Lower lobe of right lung (tissue), 2 donors: Measurements from ENCODE around the gene TPM4. TPM values are rescaled to one million over a fixed set of nuclear protein-coding genes. Genes with fewer than 3 reads are reported as not detected.

Experiments used
- ATAC-seq, 2 donors: fragments of 200-7000 bp; cut with Tn5 transposase; one replicate each; pipeline ENCODE4 v1.9.1; 2020 to 2022; ENCODE audit warnings: mild to moderate bottlenecking in 2 of 2, moderate library complexity in 2 of 2
- DNase-seq: peaks from one replicate; pipeline ENCODE4 v3.0.0-alpha.2; 2020
- H3K27ac ChIP-seq: fragments of 200-600 bp; one replicate; pipeline ENCODE4 v1.8.0; 2022
- H3K27me3 ChIP-seq: fragments of 200-600 bp; one replicate; pipeline ENCODE4 v1.8.0; 2022; ENCODE audit warnings: low read depth
- H3K36me3 ChIP-seq: fragments of 200-600 bp; one replicate; pipeline ENCODE4 v1.8.0; 2022; ENCODE audit warnings: mild to moderate bottlenecking
- H3K4me1 ChIP-seq: fragments of 200-600 bp; one replicate; pipeline ENCODE4 v1.8.0; 2022
- H3K4me3 ChIP-seq: fragments of 200-600 bp; one replicate; pipeline ENCODE4 v1.8.0; 2022; ENCODE audit warnings: mild to moderate bottlenecking
- H3K9me3 ChIP-seq: fragments of 200-600 bp; one replicate; pipeline ENCODE4 v1.8.0; 2022
- CTCF ChIP-seq: fragments of 200-600 bp; IDR thresholded peaks from one replicate; pipeline ENCODE4 v1.8.0; 2022; ENCODE audit warnings: antibody characterized with exemption, mild to moderate bottlenecking
- intact Hi-C: fragments of 100-400 bp; cut with DNase I; formaldehyde crosslinking; loops from one replicate; pipeline ENCODE4 v1.11.0; 2022
- total RNA-seq: library from RNA; stranded (reverse); fragmentation: NEBNext Ultra II Directional; extraction: Animal tissue kit (Norgen Biotek cat#: 25700); gene quantifications from one replicate; pipeline ENCODE4 v1.2.1, GENCODE V29; 2021
- donor health status: DM: no; HTN: yes; CAD: no; lungs with severe emphysema.

The TPM4 gene
- total RNA-seq, 1 donor from 2014 or later, result 319 TPM

DNA sequence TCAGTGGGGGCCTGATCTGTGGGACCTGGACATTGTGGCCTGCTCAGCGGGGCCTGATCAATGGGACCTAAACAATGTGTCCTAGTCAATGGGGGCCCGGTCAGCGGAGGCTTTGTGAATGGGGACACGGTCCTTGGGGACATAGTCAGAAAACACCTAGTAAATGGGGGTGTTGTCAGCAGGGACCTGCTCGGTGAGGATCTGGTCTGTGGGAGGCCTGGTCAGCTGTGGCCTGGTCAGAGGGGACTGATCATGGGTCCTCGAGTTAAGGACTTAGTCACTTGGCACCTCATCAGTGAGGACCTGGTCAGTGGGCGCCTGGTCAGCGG lies 44.5 kb upstream of the TPM4 start:
- no peaks in the 10 kb centered on the region for H3K36me3 ChIP-seq
- H3K27me3 ChIP-seq, result no peaks in the 10 kb centered on the region
- no peak for ATAC-seq
- TF ChIP-seq CTCF, result no peak
- no peaks in the 10 kb centered on the region for H3K4me1 ChIP-seq
- H3K27ac ChIP-seq, result no peak overlapping the region
- H3K9me3 ChIP-seq, result no peaks in the 10 kb centered on the region
- intact Hi-C loops, result no loop called here
- no peak overlapping the region for H3K4me3 ChIP-seq
- DNase-seq, result no peak

GRCh38 chr19:16032509-16033135 lies 43.7 kb upstream of the TPM4 start:
- H3K4me1 ChIP-seq, result no peaks in the 10 kb centered on the region
- no peaks in the 10 kb centered on the region for H3K27me3 ChIP-seq
- intact Hi-C loops, result no loop called here
- TF ChIP-seq CTCF, result no peak
- H3K9me3 ChIP-seq, result no peaks in the 10 kb centered on the region
- no peak for ATAC-seq
- H3K36me3 ChIP-seq, result no peaks in the 10 kb centered on the region
- no peak overlapping the region for H3K27ac ChIP-seq
- DNase-seq, result no peak
- H3K4me3 ChIP-seq, result no peak overlapping the region

DNA sequence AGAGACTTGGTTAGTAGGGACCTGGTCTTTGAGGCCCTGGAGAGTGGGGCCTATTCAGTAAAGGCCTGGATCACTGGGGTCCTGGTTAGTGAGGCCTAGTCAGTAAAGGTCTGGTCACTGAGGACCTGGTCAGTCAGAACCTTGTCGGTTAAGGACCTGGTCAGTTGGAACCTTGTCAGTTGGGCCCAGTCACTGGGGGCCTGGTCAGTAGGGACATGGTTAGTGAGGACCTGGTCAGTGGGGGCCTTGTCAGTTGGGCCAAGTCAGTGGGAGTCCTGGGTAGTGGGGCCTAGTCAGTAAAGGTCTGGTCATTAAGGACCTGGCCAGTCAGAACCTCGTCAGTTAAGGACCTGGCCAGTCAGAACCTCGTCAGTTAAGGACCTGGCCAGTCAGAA lies 43.2 kb upstream of the TPM4 start:
- H3K27ac ChIP-seq, result no peak overlapping the region
- no peak for ATAC-seq
- intact Hi-C loops, result no loop called here
- H3K9me3 ChIP-seq, result no peaks in the 10 kb centered on the region
- H3K4me1 ChIP-seq, result no peaks in the 10 kb centered on the region
- H3K4me3 ChIP-seq, result no peak overlapping the region
- no peaks in the 10 kb centered on the region for H3K36me3 ChIP-seq
- H3K27me3 ChIP-seq, result no peaks in the 10 kb centered on the region
- DNase-seq, result no peak
- no peak for TF ChIP-seq CTCF

DNA sequence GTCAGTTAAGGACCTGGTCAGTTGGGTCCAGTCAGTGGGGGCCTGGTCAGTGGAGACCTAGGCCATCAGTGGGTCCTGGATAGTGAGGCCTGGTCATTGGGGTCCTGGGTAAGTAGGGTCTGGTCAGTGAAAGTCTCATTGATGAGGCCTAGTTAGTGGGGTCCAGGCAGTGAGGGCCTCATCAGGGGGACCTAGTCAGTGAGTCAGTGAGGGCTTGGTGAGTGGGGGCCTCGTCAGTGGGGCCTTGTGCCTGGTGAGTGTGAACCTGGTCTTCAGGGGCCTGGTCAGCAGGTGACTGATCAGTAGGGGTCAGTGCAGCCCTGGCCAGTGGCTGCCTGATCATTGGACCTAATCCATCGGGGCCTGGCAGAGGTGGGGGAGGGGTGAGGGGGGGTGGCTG lies 42.6 kb upstream of the TPM4 start:
- Histone ChIP-seq H3K36me3 (no peaks in the 10 kb centered on the region), H3K27ac (no peak overlapping the region), H3K4me1 (no peaks in the 10 kb centered on the region), H3K9me3 (no peaks in the 10 kb centered on the region), H3K4me3 (no peak overlapping the region), H3K27me3 (no peaks in the 10 kb centered on the region)
- ATAC-seq (no peak), DNase-seq (no peak)
- no peak for TF ChIP-seq CTCF
- intact Hi-C loops, result no loop called here

DNA sequence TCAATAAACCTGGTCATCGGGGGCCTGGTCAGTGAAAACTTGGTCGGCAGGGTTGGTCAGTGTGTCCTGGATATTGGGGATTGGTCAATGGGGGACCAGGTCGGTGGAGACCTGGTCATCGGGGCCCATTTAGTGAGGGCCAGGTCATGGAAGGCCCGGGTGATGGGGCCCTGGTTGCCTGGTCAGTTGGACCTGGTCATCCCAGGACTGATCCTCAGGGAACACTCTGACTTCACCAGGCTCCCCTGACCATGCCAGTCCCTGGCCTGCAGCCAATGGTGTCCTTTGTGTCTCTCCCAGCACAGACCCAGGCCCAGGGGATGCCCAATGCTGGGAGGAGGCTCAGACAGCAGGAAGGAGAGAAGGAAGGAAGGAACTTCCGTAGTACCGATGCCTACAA lies 42.1 kb upstream of the TPM4 start:
- ATAC-seq, result no peak

More for the DNA sequence above, 42.1 kb upstream of the TPM4 start:
- no peak for TF ChIP-seq CTCF
- Histone ChIP-seq H3K4me1 (no peaks in the 10 kb centered on the region), H3K9me3 (no peaks in the 10 kb centered on the region), H3K27me3 (no peaks in the 10 kb centered on the region), H3K4me3 (no peak overlapping the region), H3K36me3 (no peaks in the 10 kb centered on the region), H3K27ac (no peak overlapping the region)
- peak; percentile 37 for DNase-seq
- intact Hi-C loops, result no loop called here
